GM23338 (cell line): ENCODE measurements around the gene SFT2D1. TPM values are rescaled to one million over a fixed set of nuclear protein-coding genes. Genes with fewer than 3 reads are reported as not detected.

ENCODE experiments used
- ATAC-seq: fragments of 200-7000 bp; cut with Tn5 transposase; 3 replicates; pipeline ENCODE4 v1.9.1; 2020
- DNase-seq: peaks from one replicate; pipeline ENCODE4 v3.0.0-alpha.2; 2015; ENCODE audit warnings: low spot score
- H2AFZ ChIP-seq: fragments of 200-600 bp; sonication (generic); 2 replicates; pipeline ENCODE4 v1.8.0; 2016; ENCODE audit warnings: antibody characterized with exemption, mild to moderate bottlenecking, moderate library complexity
- H3F3A ChIP-seq: fragments of 200-600 bp; sonication (generic); replicated peaks from 2 replicates; pipeline ENCODE4 v1.8.0; 2017; ENCODE audit warnings: antibody characterized with exemption, mixed run types, low read depth
- H3K27ac ChIP-seq: fragments of 200-600 bp; sonication (generic); 2 replicates; pipeline ENCODE4 v1.6.1; 2016; ENCODE audit warnings: low read depth
- H3K27me3 ChIP-seq: fragments of 200-600 bp; sonication (generic); 2 replicates; pipeline ENCODE4 v1.8.0; 2016; ENCODE audit warnings: mild to moderate bottlenecking, mixed run types, moderate library complexity; ENCODE audit not compliant: insufficient read depth
- H3K36me3 ChIP-seq: fragments of 200-600 bp; sonication (generic); 2 replicates; pipeline ENCODE4 v1.8.0; 2016; ENCODE audit warnings: mild to moderate bottlenecking; ENCODE audit not compliant: insufficient read depth
- H3K4me1 ChIP-seq: fragments of 200-600 bp; sonication (generic); 2 replicates; pipeline ENCODE4 v1.8.0; 2016; ENCODE audit warnings: mild to moderate bottlenecking, moderate library complexity; ENCODE audit not compliant: insufficient read depth
- H3K4me2 ChIP-seq: fragments of 200-600 bp; sonication (generic); 2 replicates; pipeline ENCODE4 v1.7.1; 2017; ENCODE audit warnings: mixed run types
- H3K4me3 ChIP-seq: fragments of 200-600 bp; sonication (generic); 2 replicates; pipeline ENCODE4 v1.6.1; 2016; ENCODE audit warnings: mixed run types
- H3K79me2 ChIP-seq: fragments of 200-600 bp; sonication (generic); replicated peaks from 2 replicates; pipeline ENCODE4 v1.8.0; 2017; ENCODE audit warnings: mild to moderate bottlenecking; ENCODE audit not compliant: insufficient read depth
- H3K9me2 ChIP-seq: fragments of 200-600 bp; sonication (generic); 2 replicates; pipeline ENCODE4 v1.8.0; 2017; ENCODE audit not compliant: insufficient read depth
- H4K20me1 ChIP-seq: fragments of 200-600 bp; sonication (generic); replicated peaks from 2 replicates; pipeline ENCODE4 v1.8.0; 2017; ENCODE audit warnings: mild to moderate bottlenecking; ENCODE audit not compliant: insufficient read depth
- H3K27ac Mint-ChIP-seq: 2 replicates; pipeline ENCODE4 v1.8.0; 2020; ENCODE audit warnings: inconsistent platforms, mild to moderate bottlenecking, moderate library complexity, mixed read lengths
- H3K27me3 Mint-ChIP-seq: 3 replicates; pipeline ENCODE4 v1.8.0; 2022; ENCODE audit warnings: low read depth, mild to moderate bottlenecking, moderate library complexity, mixed read lengths, inconsistent platforms; ENCODE audit not compliant: insufficient read depth, poor library complexity
- H3K36me3 Mint-ChIP-seq: 3 replicates; pipeline ENCODE4 v1.8.0; 2021; ENCODE audit warnings: low read depth, mild to moderate bottlenecking, inconsistent platforms, moderate library complexity, mixed read lengths
- H3K4me1 Mint-ChIP-seq: 3 replicates; pipeline ENCODE4 v1.8.0; 2020; ENCODE audit warnings: mild to moderate bottlenecking, inconsistent platforms, mixed read lengths
- H3K4me3 Mint-ChIP-seq: 3 replicates; pipeline ENCODE4 v1.8.0; 2021; ENCODE audit warnings: moderate library complexity, mild to moderate bottlenecking, inconsistent platforms, mixed read lengths
- H3K9me3 Mint-ChIP-seq: 3 replicates; pipeline ENCODE4 v1.8.0; 2020; ENCODE audit warnings: moderate library complexity, mild to moderate bottlenecking, inconsistent platforms, mixed read lengths
- EZH2phosphoT487 ChIP-seq: fragments of 200-600 bp; sonication (generic); IDR thresholded peaks from one replicate; pipeline ENCODE4 v1.8.1; 2018; ENCODE audit warnings: antibody characterized with exemption; ENCODE audit not compliant: unreplicated experiment
- NANOG ChIP-seq: IDR thresholded peaks from 2 replicates; pipeline ENCODE4 v1.6.1; 2016; ENCODE audit warnings: antibody characterized with exemption, borderline replicate concordance
- POLR2AphosphoS5 ChIP-seq: IDR thresholded peaks from 2 replicates; pipeline ENCODE4 v1.6.1; 2016; ENCODE audit warnings: antibody characterized with exemption, low read depth
- ZNF114 ChIP-seq: fragments of 250-450 bp; sonication (Bioruptor Pico); IDR thresholded peaks from 2 replicates; pipeline ENCODE4 v1.5.0; 2020; ENCODE audit warnings: mild to moderate bottlenecking, moderate library complexity
- ZNF331 ChIP-seq: fragments of 250-450 bp; sonication (Bioruptor Pico); IDR thresholded peaks from 2 replicates; pipeline ENCODE4 v1.5.0; 2020; ENCODE audit warnings: low read depth, mild to moderate bottlenecking, moderate library complexity
- polyA plus RNA-seq: library from polyadenylated mRNA; unstranded; fragments of >200 nt; fragmentation: Nextera tagmentation; extraction: Ambion mirVana; gene quantifications from 2 replicates; pipeline ENCODE4 v1.2.1, GENCODE V29; 2016
- total RNA-seq: library from RNA; depleted of rRNA; stranded (reverse); fragments of >200 nt; shearing (Covaris generic); gene quantifications from 2 replicates; pipeline ENCODE4 v1.2.3, GENCODE V29; 2014
- TF ChIP-seq, protein P1 (sequence below), 2 experiments: fragments of 200-600 bp in 1 of 2; sonication (generic) in 1 of 2; conservative IDR thresholded peaks; 2 replicates each; pipeline versions ENCODE4 v1.5.1 to v1.6.1; 2016 to 2017; ENCODE audit warnings: antibody characterized with exemption in 2 of 2, low read depth in 2 of 2, mild to moderate bottlenecking in 2 of 2, moderate library complexity in 1 of 2
- TF ChIP-seq, protein P2 (sequence below): IDR thresholded peaks from one replicate; pipeline ENCODE4 v1.6.1; 2018; ENCODE audit warnings: antibody characterized with exemption; ENCODE audit not compliant: unreplicated experiment
- TF ChIP-seq, protein P3 (sequence below): fragments of 250-450 bp; sonication (Bioruptor Pico); IDR thresholded peaks from 2 replicates; pipeline ENCODE4 v1.5.0; 2020; ENCODE audit warnings: mild to moderate bottlenecking, moderate library complexity

The SFT2D1 gene
- total and polyA plus RNA-seq, 2 experiments from 2014 or later = 74.7 to 120 TPM

DNA sequence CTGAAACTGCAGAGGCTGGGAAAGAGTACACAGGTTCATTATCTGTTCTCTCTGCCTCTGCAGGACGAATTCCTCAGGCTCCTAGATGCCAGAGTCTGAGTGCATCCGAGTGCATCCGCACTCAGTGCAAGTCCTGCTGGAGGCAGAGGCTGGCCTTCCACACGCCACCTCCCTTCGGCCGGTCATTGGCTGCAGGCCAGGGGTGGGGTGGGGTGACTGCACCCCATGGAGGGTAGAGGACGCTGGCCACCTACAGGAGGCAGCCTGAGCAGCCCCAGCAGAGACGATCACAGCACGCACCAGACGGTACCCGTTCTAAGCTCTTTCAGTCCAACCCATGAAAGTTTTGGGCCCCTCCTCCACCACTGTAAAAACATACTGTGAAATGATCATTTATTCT lies 11.7 kb downstream of the SFT2D1 start:
- Mint-ChIP-seq H3K4me3 (peak overlapping the region; percentile 48), H3K36me3 (peaks cover 30% of the 10 kb centered on the region), H3K4me1 (peaks cover 44% of the 10 kb centered on the region), H3K27me3 (peaks cover 6% of the 10 kb centered on the region), H3K27ac (peak overlapping the region; percentile 91), H3K9me3 (no peaks in the 10 kb centered on the region)
- peaks cover 22% of the 10 kb centered on the region; the same call in 1 of the 2 replicates for H4K20me1 ChIP-seq
- no peaks in the 10 kb centered on the region for H3K9me2 ChIP-seq
- no peak for TF ChIP-seq EZH2phosphoT487
- TF ChIP-seq POLR2AphosphoS5 = peak; percentile 22; the same call in 1 of the 2 replicates
- TF ChIP-seq, protein P1, sequence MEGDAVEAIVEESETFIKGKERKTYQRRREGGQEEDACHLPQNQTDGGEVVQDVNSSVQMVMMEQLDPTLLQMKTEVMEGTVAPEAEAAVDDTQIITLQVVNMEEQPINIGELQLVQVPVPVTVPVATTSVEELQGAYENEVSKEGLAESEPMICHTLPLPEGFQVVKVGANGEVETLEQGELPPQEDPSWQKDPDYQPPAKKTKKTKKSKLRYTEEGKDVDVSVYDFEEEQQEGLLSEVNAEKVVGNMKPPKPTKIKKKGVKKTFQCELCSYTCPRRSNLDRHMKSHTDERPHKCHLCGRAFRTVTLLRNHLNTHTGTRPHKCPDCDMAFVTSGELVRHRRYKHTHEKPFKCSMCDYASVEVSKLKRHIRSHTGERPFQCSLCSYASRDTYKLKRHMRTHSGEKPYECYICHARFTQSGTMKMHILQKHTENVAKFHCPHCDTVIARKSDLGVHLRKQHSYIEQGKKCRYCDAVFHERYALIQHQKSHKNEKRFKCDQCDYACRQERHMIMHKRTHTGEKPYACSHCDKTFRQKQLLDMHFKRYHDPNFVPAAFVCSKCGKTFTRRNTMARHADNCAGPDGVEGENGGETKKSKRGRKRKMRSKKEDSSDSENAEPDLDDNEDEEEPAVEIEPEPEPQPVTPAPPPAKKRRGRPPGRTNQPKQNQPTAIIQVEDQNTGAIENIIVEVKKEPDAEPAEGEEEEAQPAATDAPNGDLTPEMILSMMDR (conservative IDR thresholded peaks at IDR 0.05; ENCODE audit: low read depth in 2 of 2) = peak; percentile 45 to 67
- H2AFZ ChIP-seq = no peak overlapping the region
- H3K27ac ChIP-seq = no peak overlapping the region
- H3K27me3 ChIP-seq = no peaks in the 10 kb centered on the region
- H3K4me2 ChIP-seq = peak overlapping the region; percentile 44
- DNase-seq (peak; percentile 92), ATAC-seq (peak; percentile 99)
- peaks cover 31% of the 10 kb centered on the region for H3K4me1 ChIP-seq
- no peak overlapping the region for H3K4me3 ChIP-seq
- H3F3A ChIP-seq = no peaks in the 10 kb centered on the region; the same call in 1 of the 2 replicates
- no peaks in the 10 kb centered on the region for H3K36me3 ChIP-seq
- peaks cover 89% of the 10 kb centered on the region for H3K79me2 ChIP-seq

DNA sequence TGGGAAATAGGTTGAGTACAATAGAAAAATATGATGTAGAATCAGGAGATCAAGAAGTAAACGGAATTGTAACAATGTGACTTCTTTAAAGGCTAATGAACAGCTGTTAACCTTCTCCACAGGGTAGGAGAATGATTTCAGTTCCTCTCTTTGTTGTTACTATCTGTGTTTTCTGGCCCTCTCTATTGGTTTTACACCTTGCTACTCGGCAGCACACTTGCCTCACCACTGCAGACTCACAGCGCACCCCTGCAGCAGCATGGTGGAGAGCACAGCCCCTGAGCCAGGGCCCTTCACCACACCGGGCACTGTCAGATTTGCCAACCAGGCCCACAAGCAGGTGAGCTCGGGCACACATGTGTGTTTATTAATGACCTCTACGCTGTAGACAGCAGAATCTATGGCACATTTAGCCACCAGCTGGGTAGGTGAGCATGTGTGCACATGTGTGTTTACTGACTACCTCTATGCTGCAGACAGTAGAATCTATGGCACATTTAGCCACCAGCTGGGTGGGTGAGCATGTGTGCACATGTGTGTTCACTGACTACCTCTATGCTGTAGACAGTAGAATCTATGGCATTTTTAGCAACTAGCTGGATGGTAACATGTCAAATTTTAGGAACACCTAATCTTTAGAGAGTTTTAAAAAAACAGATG lies 16.8 kb downstream of the SFT2D1 start:
- H3K9me3 Mint-ChIP-seq = no peaks in the 10 kb centered on the region
- Histone ChIP-seq H4K20me1 (peaks cover 14% of the 10 kb centered on the region; the same call in 1 of the 2 replicates), H3K79me2 (peaks cover 48% of the 10 kb centered on the region), H3K4me3 (no peak overlapping the region), H2AFZ (no peak overlapping the region), H3K27me3 (no peaks in the 10 kb centered on the region), H3K36me3 (peaks cover 16% of the 10 kb centered on the region), H3K4me1 (peaks cover 8% of the 10 kb centered on the region), H3F3A (no peaks in the 10 kb centered on the region), H3K27ac (no peak overlapping the region), H3K4me2 (no peak overlapping the region), H3K9me2 (no peaks in the 10 kb centered on the region)
- H3K27me3 Mint-ChIP-seq = no peaks in the 10 kb centered on the region
- DNase-seq (peak; percentile 23), ATAC-seq (no peak; the same call in 2 of the 3 replicates)
- no peak overlapping the region for H3K27ac Mint-ChIP-seq
- peaks cover 47% of the 10 kb centered on the region for H3K36me3 Mint-ChIP-seq
- H3K4me1 Mint-ChIP-seq = peaks cover 15% of the 10 kb centered on the region
- no peak overlapping the region for H3K4me3 Mint-ChIP-seq
- TF ChIP-seq EZH2phosphoT487 (no peak), ZNF331 (no peak), NANOG (no peak), ZNF114 (CRISPR knock-in tag) (no peak)
- TF ChIP-seq, protein P2, sequence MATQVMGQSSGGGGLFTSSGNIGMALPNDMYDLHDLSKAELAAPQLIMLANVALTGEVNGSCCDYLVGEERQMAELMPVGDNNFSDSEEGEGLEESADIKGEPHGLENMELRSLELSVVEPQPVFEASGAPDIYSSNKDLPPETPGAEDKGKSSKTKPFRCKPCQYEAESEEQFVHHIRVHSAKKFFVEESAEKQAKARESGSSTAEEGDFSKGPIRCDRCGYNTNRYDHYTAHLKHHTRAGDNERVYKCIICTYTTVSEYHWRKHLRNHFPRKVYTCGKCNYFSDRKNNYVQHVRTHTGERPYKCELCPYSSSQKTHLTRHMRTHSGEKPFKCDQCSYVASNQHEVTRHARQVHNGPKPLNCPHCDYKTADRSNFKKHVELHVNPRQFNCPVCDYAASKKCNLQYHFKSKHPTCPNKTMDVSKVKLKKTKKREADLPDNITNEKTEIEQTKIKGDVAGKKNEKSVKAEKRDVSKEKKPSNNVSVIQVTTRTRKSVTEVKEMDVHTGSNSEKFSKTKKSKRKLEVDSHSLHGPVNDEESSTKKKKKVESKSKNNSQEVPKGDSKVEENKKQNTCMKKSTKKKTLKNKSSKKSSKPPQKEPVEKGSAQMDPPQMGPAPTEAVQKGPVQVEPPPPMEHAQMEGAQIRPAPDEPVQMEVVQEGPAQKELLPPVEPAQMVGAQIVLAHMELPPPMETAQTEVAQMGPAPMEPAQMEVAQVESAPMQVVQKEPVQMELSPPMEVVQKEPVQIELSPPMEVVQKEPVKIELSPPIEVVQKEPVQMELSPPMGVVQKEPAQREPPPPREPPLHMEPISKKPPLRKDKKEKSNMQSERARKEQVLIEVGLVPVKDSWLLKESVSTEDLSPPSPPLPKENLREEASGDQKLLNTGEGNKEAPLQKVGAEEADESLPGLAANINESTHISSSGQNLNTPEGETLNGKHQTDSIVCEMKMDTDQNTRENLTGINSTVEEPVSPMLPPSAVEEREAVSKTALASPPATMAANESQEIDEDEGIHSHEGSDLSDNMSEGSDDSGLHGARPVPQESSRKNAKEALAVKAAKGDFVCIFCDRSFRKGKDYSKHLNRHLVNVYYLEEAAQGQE = no peak
- TF ChIP-seq, protein P3, sequence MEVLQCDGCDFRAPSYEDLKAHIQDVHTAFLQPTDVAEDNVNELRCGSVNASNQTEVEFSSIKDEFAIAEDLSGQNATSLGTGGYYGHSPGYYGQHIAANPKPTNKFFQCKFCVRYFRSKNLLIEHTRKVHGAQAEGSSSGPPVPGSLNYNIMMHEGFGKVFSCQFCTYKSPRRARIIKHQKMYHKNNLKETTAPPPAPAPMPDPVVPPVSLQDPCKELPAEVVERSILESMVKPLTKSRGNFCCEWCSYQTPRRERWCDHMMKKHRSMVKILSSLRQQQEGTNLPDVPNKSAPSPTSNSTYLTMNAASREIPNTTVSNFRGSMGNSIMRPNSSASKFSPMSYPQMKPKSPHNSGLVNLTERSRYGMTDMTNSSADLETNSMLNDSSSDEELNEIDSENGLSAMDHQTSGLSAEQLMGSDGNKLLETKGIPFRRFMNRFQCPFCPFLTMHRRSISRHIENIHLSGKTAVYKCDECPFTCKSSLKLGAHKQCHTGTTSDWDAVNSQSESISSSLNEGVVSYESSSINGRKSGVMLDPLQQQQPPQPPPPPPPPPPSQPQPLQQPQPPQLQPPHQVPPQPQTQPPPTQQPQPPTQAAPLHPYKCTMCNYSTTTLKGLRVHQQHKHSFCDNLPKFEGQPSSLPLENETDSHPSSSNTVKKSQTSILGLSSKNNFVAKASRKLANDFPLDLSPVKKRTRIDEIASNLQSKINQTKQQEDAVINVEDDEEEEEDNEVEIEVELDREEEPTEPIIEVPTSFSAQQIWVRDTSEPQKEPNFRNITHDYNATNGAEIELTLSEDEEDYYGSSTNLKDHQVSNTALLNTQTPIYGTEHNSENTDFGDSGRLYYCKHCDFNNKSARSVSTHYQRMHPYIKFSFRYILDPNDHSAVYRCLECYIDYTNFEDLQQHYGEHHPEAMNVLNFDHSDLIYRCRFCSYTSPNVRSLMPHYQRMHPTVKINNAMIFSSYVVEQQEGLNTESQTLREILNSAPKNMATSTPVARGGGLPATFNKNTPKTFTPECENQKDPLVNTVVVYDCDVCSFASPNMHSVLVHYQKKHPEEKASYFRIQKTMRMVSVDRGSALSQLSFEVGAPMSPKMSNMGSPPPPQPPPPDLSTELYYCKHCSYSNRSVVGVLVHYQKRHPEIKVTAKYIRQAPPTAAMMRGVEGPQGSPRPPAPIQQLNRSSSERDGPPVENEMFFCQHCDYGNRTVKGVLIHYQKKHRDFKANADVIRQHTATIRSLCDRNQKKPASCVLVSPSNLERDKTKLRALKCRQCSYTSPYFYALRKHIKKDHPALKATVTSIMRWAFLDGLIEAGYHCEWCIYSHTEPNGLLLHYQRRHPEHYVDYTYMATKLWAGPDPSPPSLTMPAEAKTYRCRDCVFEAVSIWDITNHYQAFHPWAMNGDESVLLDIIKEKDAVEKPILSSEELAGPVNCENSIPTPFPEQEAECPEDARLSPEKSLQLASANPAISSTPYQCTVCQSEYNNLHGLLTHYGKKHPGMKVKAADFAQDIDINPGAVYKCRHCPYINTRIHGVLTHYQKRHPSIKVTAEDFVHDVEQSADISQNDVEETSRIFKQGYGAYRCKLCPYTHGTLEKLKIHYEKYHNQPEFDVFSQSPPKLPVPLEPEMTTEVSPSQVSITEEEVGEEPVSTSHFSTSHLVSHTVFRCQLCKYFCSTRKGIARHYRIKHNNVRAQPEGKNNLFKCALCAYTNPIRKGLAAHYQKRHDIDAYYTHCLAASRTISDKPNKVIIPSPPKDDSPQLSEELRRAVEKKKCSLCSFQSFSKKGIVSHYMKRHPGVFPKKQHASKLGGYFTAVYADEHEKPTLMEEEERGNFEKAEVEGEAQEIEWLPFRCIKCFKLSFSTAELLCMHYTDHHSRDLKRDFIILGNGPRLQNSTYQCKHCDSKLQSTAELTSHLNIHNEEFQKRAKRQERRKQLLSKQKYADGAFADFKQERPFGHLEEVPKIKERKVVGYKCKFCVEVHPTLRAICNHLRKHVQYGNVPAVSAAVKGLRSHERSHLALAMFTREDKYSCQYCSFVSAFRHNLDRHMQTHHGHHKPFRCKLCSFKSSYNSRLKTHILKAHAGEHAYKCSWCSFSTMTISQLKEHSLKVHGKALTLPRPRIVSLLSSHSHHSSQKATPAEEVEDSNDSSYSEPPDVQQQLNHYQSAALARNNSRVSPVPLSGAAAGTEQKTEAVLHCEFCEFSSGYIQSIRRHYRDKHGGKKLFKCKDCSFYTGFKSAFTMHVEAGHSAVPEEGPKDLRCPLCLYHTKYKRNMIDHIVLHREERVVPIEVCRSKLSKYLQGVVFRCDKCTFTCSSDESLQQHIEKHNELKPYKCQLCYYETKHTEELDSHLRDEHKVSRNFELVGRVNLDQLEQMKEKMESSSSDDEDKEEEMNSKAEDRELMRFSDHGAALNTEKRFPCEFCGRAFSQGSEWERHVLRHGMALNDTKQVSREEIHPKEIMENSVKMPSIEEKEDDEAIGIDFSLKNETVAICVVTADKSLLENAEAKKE (CRISPR knock-in tag) = no peak
